HPDE6-E6E7 (cell line): ENCODE results near the gene EYS.

Experiments used
- DNase-seq: peaks from one replicate; pipeline ENCODE4 v3.0.0; 2011; ENCODE audit warnings: missing footprints; ENCODE audit errors: extremely low spot score

EYS gene

GRCh38 chr6:64969139-64969538 is 737.9 kb downstream of the EYS start:
- no peak for DNase-seq

- no peak for DNase-seq
Observed at GRCh38 chr6:64955435-64955848, 751.6 kb downstream of the EYS start.

GRCh38 chr6:64949257-64949656 is 757.8 kb downstream of the EYS start:
- no peak for DNase-seq

GRCh38 chr6:64948261-64948660 is 758.8 kb downstream of the EYS start:
- DNase-seq, result no peak

- DNase-seq, result no peak
Observed at GRCh38 chr6:64945450-64945849, 761.6 kb downstream of the EYS start.

- DNase-seq, result peak; percentile 9
Observed at GRCh38 chr6:64932486-64932885, 774.5 kb downstream of the EYS start.

GRCh38 chr6:64930681-64931080 is 776.3 kb downstream of the EYS start:
- DNase-seq, result no peak

- DNase-seq, result no peak
Observed at GRCh38 chr6:64926051-64926450, 781.0 kb downstream of the EYS start.

- DNase-seq, result no peak
Observed at GRCh38 chr6:64920257-64920656, 786.8 kb downstream of the EYS start.

- DNase-seq, result no peak
Observed at GRCh38 chr6:64914124-64914523, 792.9 kb downstream of the EYS start.

GRCh38 chr6:64912966-64913365 is 794.1 kb downstream of the EYS start:
- DNase-seq, result no peak

GRCh38 chr6:64908104-64908503 is 798.9 kb downstream of the EYS start:
- no peak for DNase-seq

GRCh38 chr6:64904616-64905015 is 802.4 kb downstream of the EYS start:
- DNase-seq, result no peak

GRCh38 chr6:64902596-64902995 is 804.4 kb downstream of the EYS start:
- DNase-seq, result no peak

- DNase-seq, result no peak
Observed at GRCh38 chr6:64896939-64897338, 810.1 kb downstream of the EYS start.

- DNase-seq, result no peak
Observed at GRCh38 chr6:64895945-64896344, 811.1 kb downstream of the EYS start.

- no peak for DNase-seq
Observed at GRCh38 chr6:64890609-64891008, 816.4 kb downstream of the EYS start.

GRCh38 chr6:64889144-64889543 is 817.9 kb downstream of the EYS start:
- DNase-seq, result no peak

- peak; percentile 4 for DNase-seq
Observed at GRCh38 chr6:64874776-64875175, 832.2 kb downstream of the EYS start.

- no peak for DNase-seq
Observed at GRCh38 chr6:64872633-64873032, 834.4 kb downstream of the EYS start.

GRCh38 chr6:64861039-64861651 is 845.9 kb downstream of the EYS start:
- DNase-seq, result no peak

GRCh38 chr6:64860203-64860602 is 846.8 kb downstream of the EYS start:
- no peak for DNase-seq

GRCh38 chr6:64850121-64850520 is 856.9 kb downstream of the EYS start:
- no peak for DNase-seq

GRCh38 chr6:64848467-64848866 is 858.6 kb downstream of the EYS start:
- DNase-seq, result no peak
